ENCODE results near the gene HSF4. TPM values are rescaled to one million over a fixed set of nuclear protein-coding genes. Genes with fewer than 3 reads are reported as not detected.

HSF4 gene
- polyA plus RNA-seq, 2 of the 4 experiments (the other 2 are of a cell fraction) = 8.3 to 15.3 TPM

DNA sequence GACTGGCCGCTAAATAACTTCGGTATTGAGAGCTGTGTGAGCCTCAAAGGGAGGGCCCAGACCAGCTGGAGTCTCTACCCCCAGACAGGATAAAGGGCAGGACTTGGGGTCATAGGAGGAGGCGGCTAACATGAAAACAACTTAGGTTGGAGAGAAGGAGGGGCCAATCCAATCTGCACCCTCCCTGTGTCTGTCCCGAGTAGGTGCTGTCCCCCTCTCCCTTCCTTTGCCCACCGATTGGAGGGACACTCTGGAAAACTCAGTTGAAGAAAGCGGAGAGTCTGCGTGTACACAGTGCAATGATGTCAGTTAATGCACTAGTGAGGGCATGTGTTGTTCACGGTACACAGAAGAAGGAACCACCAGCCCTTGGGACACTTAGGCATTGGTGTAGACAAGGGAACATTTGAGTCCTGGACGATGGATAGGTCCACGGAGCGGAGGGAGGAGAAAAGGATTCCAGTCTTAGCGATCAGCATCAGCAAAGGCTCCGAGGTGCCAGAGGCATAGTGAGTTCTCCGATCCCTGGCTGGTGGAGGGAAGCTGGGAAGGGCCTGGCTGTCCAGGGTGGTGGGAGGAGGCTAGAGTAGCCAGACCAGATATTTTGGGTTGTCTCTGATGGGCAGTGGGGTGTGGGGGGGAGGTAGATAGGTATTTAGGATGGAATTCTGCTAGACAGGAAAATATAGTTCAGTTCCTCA, 6.6 kb downstream of the HSF4 start:
- POLR2A ChIA-PET = interaction anchor here (1.0 to 2.9 kb wide), 7 partner anchors 10 to 210 kb away, joined by 3 to 46 read pairs (median 4); partner anchors contain the start of genes B3GNT9, CES3, FBXL8 and FHOD1
- Histone ChIP-seq H3K4me3 (peak overlapping the region; percentile 51), H3K4me2 (peak overlapping the region; percentile 99), H3K27ac (peak overlapping the region; percentile 97 to 99), H3K9me3 (no peaks in the 10 kb centered on the region), H3K4me1 (peaks cover 41% of the 10 kb centered on the region)
- no peak for FAIRE-seq
- TF ChIP-seq, protein P1, sequence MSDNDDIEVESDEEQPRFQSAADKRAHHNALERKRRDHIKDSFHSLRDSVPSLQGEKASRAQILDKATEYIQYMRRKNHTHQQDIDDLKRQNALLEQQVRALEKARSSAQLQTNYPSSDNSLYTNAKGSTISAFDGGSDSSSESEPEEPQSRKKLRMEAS (IDR thresholded peaks at IDR 0.05) = peak; percentile 8; the same call in 1 of the 2 replicates
- no peak for TF ChIP-seq RARB (CRISPR knock-in tag; IDR thresholded peaks at IDR 0.05)
- peak; percentile 8 to 27 for ATAC-seq
- WGBS (ENCODE audit: missing lambda C conversion rate) = 36% methylated on average over 14 of the region's 14 CpGs
- peak; percentile 41 to 51 for DNase-seq (ENCODE audit: low read depth in 1 of 2, low spot score in 1 of 2)
- CTCF ChIA-PET = interaction anchor here (0.9 to 20.5 kb wide), 6 partner anchors 15 to 217 kb away, joined by 3 to 314 read pairs (median 6); partner anchors contain the start of genes B3GNT9, EXOC3L1, FBXL8 and MATCAP1

DNA sequence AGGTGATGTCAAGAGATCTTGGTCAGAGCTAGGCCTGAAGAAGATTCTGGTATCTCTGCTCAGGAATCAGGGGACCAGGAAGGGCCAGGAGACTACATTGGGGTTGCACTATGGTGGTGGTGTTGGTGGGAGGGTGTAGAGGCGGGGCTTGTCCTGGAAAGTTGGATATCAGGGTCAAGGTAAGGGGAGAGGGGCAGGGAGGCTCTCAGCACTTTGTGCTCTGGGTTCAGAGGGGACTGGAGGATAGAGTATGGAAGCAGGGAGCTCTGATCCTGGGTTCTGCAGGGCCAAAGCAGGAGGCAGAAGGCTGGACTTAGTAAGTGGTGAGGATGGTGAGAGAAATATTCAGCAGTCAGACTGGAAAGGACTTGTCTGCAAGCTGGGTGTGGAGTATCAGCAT, 8.8 kb downstream of the HSF4 start:
- TF ChIP-seq EP300 (IDR thresholded peaks at IDR 0.05) (no peak), MAZ (IDR thresholded peaks at IDR 0.05; ENCODE audit: borderline replicate concordance, low read depth, low read length) (no peak), HEYL (CRISPR knock-in tag; IDR thresholded peaks at IDR 0.05) (no peak), EHMT2 (IDR thresholded peaks at IDR 0.05; ENCODE audit: low read depth) (no peak), KDM1A (IDR thresholded peaks at IDR 0.05; ENCODE audit: low read depth) (no peak), MAFK (IDR thresholded peaks at IDR 0.05; ENCODE audit: partially characterized antibody) (no peak), ZFP36 (IDR thresholded peaks at IDR 0.05; ENCODE audit: borderline replicate concordance, partially characterized antibody) (no peak), SMC3 (IDR thresholded peaks at IDR 0.05) (no peak), RFX5 (IDR thresholded peaks at IDR 0.05) (no peak), NFE2L2 (conservative IDR thresholded peaks at IDR 0.05; ENCODE audit: low read length) (no peak)
- TF ChIP-seq, protein P2, sequence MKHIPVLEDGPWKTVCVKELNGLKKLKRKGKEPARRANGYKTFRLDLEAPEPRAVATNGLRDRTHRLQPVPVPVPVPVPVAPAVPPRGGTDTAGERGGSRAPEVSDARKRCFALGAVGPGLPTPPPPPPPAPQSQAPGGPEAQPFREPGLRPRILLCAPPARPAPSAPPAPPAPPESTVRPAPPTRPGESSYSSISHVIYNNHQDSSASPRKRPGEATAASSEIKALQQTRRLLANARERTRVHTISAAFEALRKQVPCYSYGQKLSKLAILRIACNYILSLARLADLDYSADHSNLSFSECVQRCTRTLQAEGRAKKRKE (CRISPR knock-in tag; IDR thresholded peaks at IDR 0.05; ENCODE audit: low read depth) = no peak
- TF ChIP-seq, protein P3, sequence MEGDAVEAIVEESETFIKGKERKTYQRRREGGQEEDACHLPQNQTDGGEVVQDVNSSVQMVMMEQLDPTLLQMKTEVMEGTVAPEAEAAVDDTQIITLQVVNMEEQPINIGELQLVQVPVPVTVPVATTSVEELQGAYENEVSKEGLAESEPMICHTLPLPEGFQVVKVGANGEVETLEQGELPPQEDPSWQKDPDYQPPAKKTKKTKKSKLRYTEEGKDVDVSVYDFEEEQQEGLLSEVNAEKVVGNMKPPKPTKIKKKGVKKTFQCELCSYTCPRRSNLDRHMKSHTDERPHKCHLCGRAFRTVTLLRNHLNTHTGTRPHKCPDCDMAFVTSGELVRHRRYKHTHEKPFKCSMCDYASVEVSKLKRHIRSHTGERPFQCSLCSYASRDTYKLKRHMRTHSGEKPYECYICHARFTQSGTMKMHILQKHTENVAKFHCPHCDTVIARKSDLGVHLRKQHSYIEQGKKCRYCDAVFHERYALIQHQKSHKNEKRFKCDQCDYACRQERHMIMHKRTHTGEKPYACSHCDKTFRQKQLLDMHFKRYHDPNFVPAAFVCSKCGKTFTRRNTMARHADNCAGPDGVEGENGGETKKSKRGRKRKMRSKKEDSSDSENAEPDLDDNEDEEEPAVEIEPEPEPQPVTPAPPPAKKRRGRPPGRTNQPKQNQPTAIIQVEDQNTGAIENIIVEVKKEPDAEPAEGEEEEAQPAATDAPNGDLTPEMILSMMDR (IDR thresholded peaks at IDR 0.05) = no peak
- TF ChIP-seq, protein P4, sequence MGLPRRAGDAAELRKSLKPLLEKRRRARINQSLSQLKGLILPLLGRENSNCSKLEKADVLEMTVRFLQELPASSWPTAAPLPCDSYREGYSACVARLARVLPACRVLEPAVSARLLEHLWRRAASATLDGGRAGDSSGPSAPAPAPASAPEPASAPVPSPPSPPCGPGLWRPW (IDR thresholded peaks at IDR 0.05) = no peak
- WGBS (ENCODE audit: missing lambda C conversion rate) = 33% methylated on average over 1 of the region's 1 CpG
- Histone ChIP-seq H3K9me3 (no peaks in the 10 kb centered on the region), H3K4me2 (peak overlapping the region; percentile 88), H3K4me1 (peaks cover 41% of the 10 kb centered on the region), H3K27ac (peak overlapping the region; percentile 84 to 87), H3K4me3 (peak overlapping the region; percentile 50)
- ATAC-seq = 0 out of 6 replicates have a peak, but pooled peaks of 1 of the 2 experiments have one; percentile 0
- POLR2A ChIA-PET = interaction anchor here (0.5 to 1.2 kb wide), 5 partner anchors 13 to 281 kb away, joined by 3 to 6 read pairs (median 3); partner anchors contain the start of gene CBFB
- CTCF ChIA-PET = interaction anchor here (0.6 to 20.5 kb wide), 10 partner anchors 12 to 308 kb away, joined by 3 to 314 read pairs (median 4); partner anchors contain the start of genes ATP6V0D1, B3GNT9, EXOC3L1 and FBXL8
- FAIRE-seq = no peak
- no peak for DNase-seq (ENCODE audit: low read depth in 1 of 2, low spot score in 1 of 2)

DNA sequence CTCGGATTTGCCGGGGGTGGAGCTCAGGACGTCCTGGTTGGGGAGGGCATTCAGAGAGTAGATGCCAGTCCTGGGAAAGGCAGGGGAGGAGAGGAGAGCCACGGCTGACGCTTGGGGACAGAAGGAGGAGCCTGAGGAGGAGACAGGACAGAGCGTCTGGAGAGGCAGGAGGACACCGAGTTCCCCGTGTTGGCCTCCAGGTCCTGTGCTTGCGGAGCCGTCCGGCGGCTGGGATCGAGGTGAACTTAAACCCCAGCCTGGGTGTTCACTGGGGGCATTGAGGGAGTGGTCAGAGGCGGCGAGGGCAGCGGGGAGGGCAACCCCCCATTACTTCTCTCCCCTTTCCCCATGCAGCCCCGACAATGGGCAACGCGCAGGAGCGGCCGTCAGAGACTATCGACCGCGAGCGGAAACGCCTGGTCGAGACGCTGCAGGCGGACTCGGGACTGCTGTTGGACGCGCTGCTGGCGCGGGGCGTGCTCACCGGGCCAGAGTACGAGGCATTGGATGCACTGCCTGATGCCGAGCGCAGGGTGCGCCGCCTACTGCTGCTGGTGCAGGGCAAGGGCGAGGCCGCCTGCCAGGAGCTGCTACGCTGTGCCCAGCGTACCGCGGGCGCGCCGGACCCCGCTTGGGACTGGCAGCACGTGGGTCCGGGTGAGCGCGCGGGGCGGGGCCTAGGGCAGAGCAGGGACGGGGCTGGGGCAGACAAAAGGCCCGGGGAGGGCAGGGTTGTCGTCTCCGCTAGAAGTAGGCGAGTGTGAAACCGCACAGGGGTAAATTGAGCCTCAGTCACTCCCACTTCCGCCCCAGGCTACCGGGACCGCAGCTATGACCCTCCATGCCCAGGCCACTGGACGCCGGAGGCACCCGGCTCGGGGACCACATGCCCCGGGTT, 9.5 kb downstream of the HSF4 start:
- ATAC-seq (peak; percentile 59 to 82), DNase-seq (ENCODE audit: low read depth in 1 of 2, low spot score in 1 of 2) (peak; percentile 89 to 91), FAIRE-seq (no peak)
- H3K4me2 ChIP-seq = peak overlapping the region; percentile 88
- POLR2A ChIA-PET = interaction anchor here (0.5 to 1.2 kb wide), 6 partner anchors 11 to 154 kb away, joined by 3 to 7 read pairs (median 4); partner anchors contain the start of gene CBFB
- no peaks in the 10 kb centered on the region for H3K9me3 ChIP-seq
- H3K4me1 ChIP-seq = peaks cover 45% of the 10 kb centered on the region
- peak overlapping the region; percentile 84 to 87 for H3K27ac ChIP-seq
- CTCF ChIA-PET = interaction anchor here (0.6 to 20.5 kb wide), 13 partner anchors 12 to 307 kb away, joined by 3 to 314 read pairs (median 4); partner anchors contain the start of genes ATP6V0D1, B3GNT9, EXOC3L1 and FBXL8
- 2% methylated on average over 37 of the region's 71 CpGs for WGBS (ENCODE audit: missing lambda C conversion rate)
- H3K4me3 ChIP-seq = peak overlapping the region; percentile 50
- peak in 1 of 2 experiments; percentile 28; a peak in 2 of 5 replicates for TF ChIP-seq RAD21 (conservative IDR thresholded peaks at IDR 0.05 in 1 of 2, IDR thresholded peaks at IDR 0.05 in 1 of 2)
- TF ChIP-seq, protein P1 (IDR thresholded peaks at IDR 0.05) = peak; percentile 96
- TF ChIP-seq BHLHE40 (IDR thresholded peaks at IDR 0.05; ENCODE audit: low read depth, low read length) = no peak
- TF ChIP-seq POLR2A (IDR thresholded peaks at IDR 0.05; ENCODE audit: low read length) = peak; percentile 62
- peak; percentile 61 to 63; a peak in 3 of 5 replicates for TF ChIP-seq JUN (IDR thresholded peaks at IDR 0.05)
- TF ChIP-seq, protein P5, sequence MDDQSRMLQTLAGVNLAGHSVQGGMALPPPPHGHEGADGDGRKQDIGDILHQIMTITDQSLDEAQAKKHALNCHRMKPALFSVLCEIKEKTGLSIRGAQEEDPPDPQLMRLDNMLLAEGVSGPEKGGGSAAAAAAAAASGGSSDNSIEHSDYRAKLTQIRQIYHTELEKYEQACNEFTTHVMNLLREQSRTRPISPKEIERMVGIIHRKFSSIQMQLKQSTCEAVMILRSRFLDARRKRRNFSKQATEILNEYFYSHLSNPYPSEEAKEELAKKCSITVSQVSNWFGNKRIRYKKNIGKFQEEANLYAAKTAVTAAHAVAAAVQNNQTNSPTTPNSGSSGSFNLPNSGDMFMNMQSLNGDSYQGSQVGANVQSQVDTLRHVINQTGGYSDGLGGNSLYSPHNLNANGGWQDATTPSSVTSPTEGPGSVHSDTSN (IDR thresholded peaks at IDR 0.05) = peak; percentile 63
- TF ChIP-seq HOXB5 (CRISPR knock-in tag; IDR thresholded peaks at IDR 0.05) = no peak
- peak; percentile 31; the same call in 1 of the 2 replicates for TF ChIP-seq GATA3 (IDR thresholded peaks at IDR 0.05; ENCODE audit: borderline replicate concordance)
- TF ChIP-seq CHD2 (IDR thresholded peaks at IDR 0.05; ENCODE audit: low read length, partially characterized antibody) = no peak
- TF ChIP-seq, protein P3 (IDR thresholded peaks at IDR 0.05) = peak; percentile 26; the same call in 1 of the 3 replicates
